ENCODE measurements around the gene RCAN3. TPM values are rescaled to one million over a fixed set of nuclear protein-coding genes. Genes with fewer than 3 reads are reported as not detected.
A peak's percentile ranks its signal among the peaks of the same experiment; 100 is the strongest.

RCAN3 gene
- total RNA-seq, 2 experiments from 2014 or later = 63.7 to 65.6 TPM

DNA sequence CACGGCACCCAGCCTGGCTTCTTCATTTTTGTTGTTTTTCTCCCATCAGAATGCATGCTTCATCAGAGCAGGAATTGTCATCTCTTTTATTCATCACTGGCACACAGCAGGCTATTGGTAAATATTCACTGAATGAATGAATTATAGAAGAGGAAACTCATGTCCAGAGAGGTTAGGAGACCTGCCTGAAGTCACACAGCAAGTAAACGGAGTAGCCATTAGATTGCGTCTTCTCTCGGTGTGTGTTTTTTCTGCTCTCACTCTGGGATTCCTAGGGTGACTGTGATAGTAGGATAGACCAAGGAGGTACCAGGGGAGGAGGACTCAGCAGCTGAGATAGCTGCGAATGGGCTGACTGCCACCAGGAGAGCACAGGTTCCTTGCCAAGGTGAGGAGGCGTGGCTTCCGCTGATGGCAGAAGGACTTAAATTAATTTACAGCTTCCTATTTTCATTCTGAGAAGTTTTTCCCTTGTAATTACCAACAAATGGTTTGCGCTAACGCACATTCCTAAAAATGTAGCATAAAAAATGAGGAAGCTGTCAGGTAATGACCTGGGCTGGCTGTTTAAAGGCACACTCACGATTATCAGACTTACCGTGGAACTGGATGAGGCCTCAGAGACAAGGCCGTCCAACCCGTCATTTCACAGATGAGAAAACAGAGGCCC lies 48.8 kb downstream of the RCAN3 start:
- H3K4me3 Mint-ChIP-seq = no peak overlapping the region
- H3K36me3 Mint-ChIP-seq (ENCODE audit: low read depth) = no peaks in the 10 kb centered on the region
- ChIA-PET CTCF (interaction anchor here (1.3 kb wide), 1 partner anchor 36 kb away, joined by 4 read pairs; no protein-coding TSS in a partner anchor), POLR2A (no interaction called here)
- no peak for DNase-seq
- H3K27ac Mint-ChIP-seq = no peak overlapping the region
- peaks cover 4% of the 10 kb centered on the region for H3K4me1 Mint-ChIP-seq (ENCODE audit: low read depth)
- H3K9me3 Mint-ChIP-seq (ENCODE audit: insufficient read depth) = no peaks in the 10 kb centered on the region
- ATAC-seq = no peak
- H3K27me3 Mint-ChIP-seq (ENCODE audit: low read depth) = peaks cover 29% of the 10 kb centered on the region

DNA sequence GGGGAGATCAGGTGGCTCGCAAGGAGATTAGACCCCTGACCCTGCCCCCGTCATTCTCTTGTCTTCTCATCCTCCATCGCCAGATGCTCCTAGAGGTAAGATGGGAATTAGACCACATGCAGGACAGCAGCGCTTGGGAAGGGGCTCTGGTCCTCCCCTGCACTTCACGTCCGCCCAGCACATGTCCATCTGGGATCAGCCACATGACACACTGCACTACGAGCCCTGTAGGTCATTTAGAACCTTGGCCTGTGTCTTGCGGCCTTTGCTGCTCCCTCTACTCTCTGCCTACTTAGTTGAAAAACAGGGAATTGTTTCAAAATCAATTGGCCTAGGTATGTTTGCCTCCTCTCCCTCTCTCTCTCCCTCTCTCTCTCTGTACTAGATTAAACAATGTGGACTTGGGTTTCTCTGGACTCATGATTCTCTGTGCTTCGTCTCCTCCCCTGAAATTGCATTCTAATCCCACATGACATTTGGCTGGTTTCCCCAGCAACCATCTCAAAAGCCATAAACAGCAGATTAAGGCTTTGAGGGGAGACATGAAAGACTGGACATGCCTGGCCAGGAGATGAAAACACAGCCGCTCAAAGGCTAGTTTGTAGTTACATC lies 49.4 kb downstream of the RCAN3 start:
- Mint-ChIP-seq H3K36me3 (ENCODE audit: low read depth) (no peaks in the 10 kb centered on the region), H3K9me3 (ENCODE audit: insufficient read depth) (no peaks in the 10 kb centered on the region), H3K4me1 (ENCODE audit: low read depth) (peaks cover 5% of the 10 kb centered on the region), H3K27ac (no peak overlapping the region), H3K4me3 (no peak overlapping the region), H3K27me3 (ENCODE audit: low read depth) (peaks cover 35% of the 10 kb centered on the region)
- no peak for DNase-seq
- no peak for ATAC-seq
- ChIA-PET POLR2A (no interaction called here), CTCF (interaction anchor here (1.3 kb wide), 1 partner anchor 35 kb away, joined by 4 read pairs; no protein-coding TSS in a partner anchor)

DNA sequence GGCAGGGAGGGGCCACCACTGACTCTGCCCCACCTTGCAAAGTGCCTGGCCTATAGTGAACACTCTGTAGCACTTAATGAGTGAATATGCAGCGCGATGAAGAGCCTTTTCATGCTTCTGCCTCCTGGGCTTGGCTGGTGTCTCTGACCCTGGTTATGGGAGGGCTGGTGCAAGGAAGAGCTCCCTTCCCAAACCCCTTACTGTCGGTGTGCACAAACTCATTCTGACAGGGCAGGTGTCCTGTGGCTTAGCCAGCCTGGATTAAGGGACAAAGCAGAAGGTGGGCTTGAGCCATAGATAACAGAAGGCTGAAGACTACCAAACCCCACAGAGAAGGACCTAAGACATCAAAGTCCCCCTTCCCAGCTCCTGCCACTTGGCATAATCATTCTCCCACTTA lies 51.3 kb downstream of the RCAN3 start:
- peaks cover 40% of the 10 kb centered on the region for H3K27me3 Mint-ChIP-seq (ENCODE audit: low read depth)
- no peak overlapping the region for H3K4me3 Mint-ChIP-seq
- ChIA-PET CTCF (interaction anchor here (1.2 kb wide), 1 partner anchor 12 kb away, joined by 4 read pairs; no protein-coding TSS in a partner anchor), POLR2A (no interaction called here)
- no peaks in the 10 kb centered on the region for H3K36me3 Mint-ChIP-seq (ENCODE audit: low read depth)
- H3K4me1 Mint-ChIP-seq (ENCODE audit: low read depth) = peaks cover 13% of the 10 kb centered on the region
- ATAC-seq (no peak), DNase-seq (no peak)
- H3K9me3 Mint-ChIP-seq (ENCODE audit: insufficient read depth) = no peaks in the 10 kb centered on the region
- H3K27ac Mint-ChIP-seq = no peak overlapping the region

DNA sequence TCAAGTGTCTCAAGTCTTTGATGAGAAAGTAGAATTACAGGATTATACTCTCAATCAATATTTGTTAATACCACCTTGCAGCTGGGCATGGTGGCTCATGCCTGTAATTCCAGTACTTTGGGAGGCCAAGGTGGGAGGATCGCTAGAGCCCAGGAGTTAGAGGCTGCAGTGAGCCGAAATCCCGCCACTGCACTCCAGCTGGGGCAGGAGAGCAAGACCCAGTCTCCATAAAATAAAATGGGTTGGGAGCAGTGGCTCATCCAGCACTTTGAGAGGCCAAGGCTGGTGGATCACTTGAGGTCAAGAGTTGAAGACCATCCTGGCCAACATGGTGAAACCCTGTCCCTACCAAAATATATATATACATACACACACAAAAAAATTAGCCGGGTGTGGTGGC lies 52.1 kb downstream of the RCAN3 start:
- no peaks in the 10 kb centered on the region for H3K9me3 Mint-ChIP-seq (ENCODE audit: insufficient read depth)
- ChIA-PET CTCF (interaction anchor here (1.0 to 1.2 kb wide), 3 partner anchors 13 to 33 kb away, joined by 3 to 8 read pairs (median 4); no protein-coding TSS in a partner anchor), POLR2A (no interaction called here)
- no peaks in the 10 kb centered on the region for H3K36me3 Mint-ChIP-seq (ENCODE audit: low read depth)
- ATAC-seq (no peak), DNase-seq (no peak)
- no peak overlapping the region for H3K27ac Mint-ChIP-seq
- H3K27me3 Mint-ChIP-seq (ENCODE audit: low read depth) = peaks cover 36% of the 10 kb centered on the region
- peaks cover 15% of the 10 kb centered on the region for H3K4me1 Mint-ChIP-seq (ENCODE audit: low read depth)
- no peak overlapping the region for H3K4me3 Mint-ChIP-seq

DNA sequence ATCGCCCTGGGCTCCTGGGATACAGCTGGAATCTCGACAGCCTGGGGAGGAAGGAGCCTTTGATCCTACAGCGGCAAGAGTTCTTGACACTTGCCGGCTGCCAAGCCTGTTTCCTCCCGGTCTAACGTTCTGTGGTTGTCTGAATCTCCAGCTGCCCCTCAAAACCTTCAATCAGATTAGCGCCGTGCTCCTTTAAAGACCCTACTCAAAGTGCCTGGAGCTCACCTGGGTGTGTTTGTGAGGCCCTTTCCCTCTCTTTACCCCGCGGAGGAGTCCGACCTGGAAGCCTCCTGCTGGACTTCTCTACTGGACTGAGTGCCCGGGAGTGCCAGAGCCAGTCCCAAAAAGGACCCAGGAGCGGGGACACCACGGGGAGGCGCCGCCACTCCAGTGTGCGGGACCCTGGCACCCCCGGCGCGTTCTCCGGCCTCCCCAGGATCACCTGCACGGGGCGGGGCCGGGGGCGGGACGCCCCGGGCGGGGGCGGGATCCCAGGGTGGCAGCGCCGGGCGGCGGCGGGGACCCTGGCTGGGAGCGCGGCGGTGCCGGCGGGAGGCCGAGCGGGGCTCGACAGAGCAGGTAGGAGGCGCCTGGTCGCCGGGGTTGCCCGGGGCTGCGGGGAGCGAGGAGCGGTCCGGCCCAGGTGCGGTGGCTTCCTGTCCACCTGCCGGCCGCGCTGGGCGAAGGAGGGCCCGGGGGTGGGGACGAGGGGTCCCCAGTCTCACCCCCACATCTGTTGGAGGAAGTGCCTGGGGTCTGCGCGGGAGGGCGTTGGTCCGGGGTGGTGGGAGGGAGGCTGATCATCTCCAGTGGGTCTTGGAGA lies 53.2 kb downstream of the RCAN3 start, which contains the start of gene NCMAP:
Gene NCMAP (plus strand): TSS at position 497 of the 823 bp plus-strand sequence. CDS start 39,344 bp downstream, outside the sequence.
- ChIA-PET POLR2A (no interaction called here), CTCF (interaction anchor here (1.0 to 1.2 kb wide), 2 partner anchors 15 to 32 kb away, joined by 3 to 8 read pairs; no protein-coding TSS in a partner anchor)
- Mint-ChIP-seq H3K9me3 (ENCODE audit: insufficient read depth) (no peaks in the 10 kb centered on the region), H3K27ac (no peak within 1 kb of the TSS), H3K4me1 (ENCODE audit: low read depth) (peaks cover 15% of the 10 kb centered on the region), H3K4me3 (peak within 1 kb of the TSS; percentile 61), H3K27me3 (ENCODE audit: low read depth) (peaks cover 37% of the 10 kb centered on the region), H3K36me3 (ENCODE audit: low read depth) (no peaks in the 10 kb centered on the region)
- ATAC-seq (peak; percentile 70), DNase-seq (no peak)

DNA sequence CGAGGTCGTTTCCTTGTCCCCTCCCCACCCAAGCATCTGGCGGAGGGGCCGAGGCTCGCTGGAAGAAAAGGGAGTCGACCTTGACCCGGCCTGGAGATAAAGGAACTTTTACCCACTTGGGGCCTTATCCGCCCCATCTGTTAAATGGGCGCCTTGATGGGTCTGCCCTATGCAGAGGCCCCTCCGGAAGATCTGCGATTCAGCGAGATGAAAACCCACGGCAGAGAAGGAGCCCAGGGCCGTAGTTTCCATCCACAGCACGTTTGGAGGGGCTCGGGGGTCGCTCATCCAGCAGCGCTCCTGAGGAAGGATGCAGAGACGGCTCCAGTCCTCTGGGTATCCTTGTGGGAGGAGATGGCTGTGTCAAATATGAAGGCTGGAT lies 53.8 kb downstream of the RCAN3 start:
- Mint-ChIP-seq H3K27ac (no peak overlapping the region), H3K9me3 (ENCODE audit: insufficient read depth) (no peaks in the 10 kb centered on the region), H3K27me3 (ENCODE audit: low read depth) (peaks cover 37% of the 10 kb centered on the region), H3K4me1 (ENCODE audit: low read depth) (peaks cover 15% of the 10 kb centered on the region), H3K36me3 (ENCODE audit: low read depth) (no peaks in the 10 kb centered on the region), H3K4me3 (peak overlapping the region; percentile 61)
- ChIA-PET POLR2A (no interaction called here), CTCF (no interaction called here)
- no peak for ATAC-seq
- DNase-seq = no peak

DNA sequence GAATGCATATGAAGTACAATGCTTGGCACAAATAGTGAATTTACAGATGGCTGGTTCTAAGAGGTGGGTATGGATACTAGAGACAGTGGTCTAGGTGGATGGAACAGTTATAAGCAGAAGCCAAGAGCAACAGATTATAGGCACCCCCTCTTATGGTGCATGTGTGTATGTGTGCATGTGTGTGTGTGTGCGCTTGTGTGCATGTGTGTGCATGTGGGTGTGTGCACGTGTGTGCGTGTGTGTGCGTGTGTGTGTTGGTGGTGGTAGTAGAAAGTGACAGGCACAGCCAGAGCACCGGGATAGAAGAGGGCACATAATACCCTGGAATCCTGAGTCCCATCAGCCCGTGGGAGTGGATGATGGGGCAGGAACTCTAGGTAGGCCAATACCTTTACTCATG lies 54.6 kb downstream of the RCAN3 start:
- CTCF ChIA-PET = interaction anchor here (1.2 to 1.8 kb wide), 3 partner anchors 30 to 142 kb away, joined by 3 to 17 read pairs (median 6); partner anchors contain the start of gene NIPAL3
- ATAC-seq (no peak), DNase-seq (no peak)
- POLR2A ChIA-PET = no interaction called here
- Mint-ChIP-seq H3K36me3 (ENCODE audit: low read depth) (no peaks in the 10 kb centered on the region), H3K27ac (no peak overlapping the region), H3K9me3 (ENCODE audit: insufficient read depth) (no peaks in the 10 kb centered on the region), H3K4me1 (ENCODE audit: low read depth) (peaks cover 15% of the 10 kb centered on the region), H3K27me3 (ENCODE audit: low read depth) (peaks cover 41% of the 10 kb centered on the region), H3K4me3 (no peak overlapping the region)

DNA sequence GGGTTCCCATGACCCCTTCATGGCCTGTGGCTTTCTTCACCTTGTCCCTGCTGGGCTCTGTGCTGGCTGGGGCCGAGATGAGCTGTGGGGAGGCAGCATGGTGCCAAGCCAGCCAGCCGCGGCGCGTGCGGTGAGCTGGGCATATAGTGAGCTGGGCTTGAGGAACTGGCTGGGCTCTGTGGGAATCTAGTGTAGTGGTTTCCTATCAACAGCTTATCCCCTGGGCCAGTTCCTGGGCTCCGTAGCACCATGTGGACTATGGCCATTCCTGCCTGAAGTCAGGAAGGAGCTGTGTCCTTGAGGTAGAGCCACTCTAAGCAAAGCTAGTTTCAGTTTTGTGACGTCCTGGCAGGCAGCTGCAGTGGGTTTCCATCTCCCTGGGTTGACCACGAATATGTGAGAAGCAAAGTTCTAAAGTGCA lies 55.1 kb downstream of the RCAN3 start:
- H3K27ac Mint-ChIP-seq = no peak overlapping the region
- no peaks in the 10 kb centered on the region for H3K36me3 Mint-ChIP-seq (ENCODE audit: low read depth)
- no peak for DNase-seq
- ATAC-seq = peak; percentile 43
- POLR2A ChIA-PET = interaction anchor here (0.8 kb wide), 1 partner anchor 22 kb away, joined by 4 read pairs; no protein-coding TSS in a partner anchor
- peaks cover 42% of the 10 kb centered on the region for H3K27me3 Mint-ChIP-seq (ENCODE audit: low read depth)
- CTCF ChIA-PET = interaction anchor here (0.8 to 1.8 kb wide), 8 partner anchors 9 to 142 kb away, joined by 3 to 17 read pairs (median 4); partner anchors contain the start of gene NIPAL3
- H3K4me3 Mint-ChIP-seq = no peak overlapping the region
- peaks cover 15% of the 10 kb centered on the region for H3K4me1 Mint-ChIP-seq (ENCODE audit: low read depth)
- no peaks in the 10 kb centered on the region for H3K9me3 Mint-ChIP-seq (ENCODE audit: insufficient read depth)

DNA sequence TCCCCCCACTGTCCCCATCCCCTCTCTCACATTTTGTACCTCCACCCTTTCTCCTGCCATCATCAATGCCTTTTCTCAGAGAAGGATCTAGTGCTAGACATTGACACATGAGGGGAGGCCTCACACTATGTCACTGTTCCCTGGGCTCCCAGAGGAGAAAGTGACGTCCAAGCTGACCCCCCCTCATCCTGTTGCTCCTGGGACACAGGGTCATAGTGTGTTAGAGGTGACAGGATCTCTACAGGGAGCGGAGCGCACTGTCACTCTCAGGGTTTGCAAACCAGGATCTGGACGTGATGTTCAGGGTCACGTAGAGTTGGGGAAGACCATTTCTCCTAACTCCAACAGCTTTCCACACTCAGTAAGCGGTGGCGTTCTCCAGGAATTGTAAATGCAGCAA lies 55.8 kb downstream of the RCAN3 start:
- Mint-ChIP-seq H3K36me3 (ENCODE audit: low read depth) (no peaks in the 10 kb centered on the region), H3K27ac (no peak overlapping the region), H3K4me1 (ENCODE audit: low read depth) (peaks cover 15% of the 10 kb centered on the region), H3K9me3 (ENCODE audit: insufficient read depth) (no peaks in the 10 kb centered on the region), H3K4me3 (no peak overlapping the region), H3K27me3 (ENCODE audit: low read depth) (peaks cover 43% of the 10 kb centered on the region)
- ChIA-PET CTCF (interaction anchor here (0.8 to 1.8 kb wide), 7 partner anchors 10 to 143 kb away, joined by 3 to 17 read pairs (median 4); partner anchors contain the start of gene NIPAL3), POLR2A (interaction anchor here (0.8 kb wide), 1 partner anchor 23 kb away, joined by 4 read pairs; no protein-coding TSS in a partner anchor)
- ATAC-seq = no peak
- no peak for DNase-seq

DNA sequence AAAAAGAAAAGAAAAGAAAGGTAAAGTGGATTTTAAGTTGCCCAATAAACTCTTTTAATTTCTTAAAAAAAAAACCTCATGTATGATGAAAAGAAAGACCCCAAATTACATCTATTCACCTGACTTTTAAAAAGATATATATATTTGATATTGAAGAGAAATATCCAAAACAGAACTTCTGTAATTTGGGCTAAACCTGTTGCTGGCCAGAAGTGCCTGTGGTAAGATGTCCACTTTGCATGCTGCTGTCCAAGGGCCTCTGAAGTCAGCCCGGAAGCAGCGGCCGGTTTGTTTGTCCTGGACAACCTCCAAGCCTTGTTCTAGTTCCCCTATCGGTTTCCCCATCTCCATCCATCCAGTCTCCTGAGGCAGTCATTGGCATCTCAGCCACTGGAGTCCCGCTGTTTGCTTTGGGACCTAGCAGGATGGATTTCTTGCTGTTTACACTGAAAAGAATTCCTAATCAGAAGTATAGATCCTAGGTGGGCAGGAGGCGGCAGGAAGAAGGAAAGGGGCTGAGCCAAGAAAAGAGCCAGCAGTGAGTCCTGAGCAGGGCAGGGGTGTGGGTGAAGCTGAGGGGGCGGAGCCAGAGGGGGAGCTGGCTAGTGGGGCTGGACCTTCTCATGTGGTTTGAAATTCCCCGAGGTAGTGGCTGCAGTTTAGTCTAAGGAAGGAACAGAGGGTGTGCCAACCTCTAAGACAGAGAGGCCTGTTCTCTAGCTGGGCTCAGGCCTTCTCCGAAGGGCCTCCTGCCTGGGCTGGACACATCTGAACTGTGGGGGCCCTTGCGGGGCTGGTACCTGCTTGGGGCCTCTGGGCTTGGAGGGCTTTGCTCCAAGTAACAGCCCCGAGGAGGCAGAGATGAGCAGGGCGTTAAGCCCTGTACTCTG lies 56.5 kb downstream of the RCAN3 start:
- Mint-ChIP-seq H3K4me3 (no peak overlapping the region), H3K4me1 (ENCODE audit: low read depth) (peaks cover 15% of the 10 kb centered on the region), H3K27me3 (ENCODE audit: low read depth) (peaks cover 39% of the 10 kb centered on the region), H3K9me3 (ENCODE audit: insufficient read depth) (no peaks in the 10 kb centered on the region), H3K36me3 (ENCODE audit: low read depth) (no peaks in the 10 kb centered on the region), H3K27ac (no peak overlapping the region)
- DNase-seq (no peak), ATAC-seq (no peak)
- POLR2A ChIA-PET = interaction anchor here (0.8 kb wide), 1 partner anchor 24 kb away, joined by 4 read pairs; no protein-coding TSS in a partner anchor
- CTCF ChIA-PET = no interaction called here

DNA sequence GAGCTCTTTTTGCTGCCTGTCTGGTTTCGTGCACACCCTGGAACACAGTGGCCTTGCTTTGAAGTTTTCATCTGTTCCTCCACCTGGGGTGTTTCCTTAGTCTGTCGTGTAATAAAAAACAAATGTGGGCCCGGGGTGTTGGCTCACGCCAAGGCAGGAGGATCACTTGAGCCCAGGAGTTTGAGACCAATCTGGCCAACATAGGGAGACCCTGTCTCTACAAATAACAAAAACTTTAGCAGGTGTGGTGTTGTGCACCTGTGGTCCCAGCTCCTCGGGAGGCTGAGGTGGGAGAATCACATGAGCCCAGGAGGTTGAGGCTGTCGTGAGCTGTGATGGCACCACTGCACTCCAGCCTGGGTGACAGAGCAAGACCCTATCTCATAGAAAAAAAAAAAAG lies 57.7 kb downstream of the RCAN3 start:
- H3K4me1 Mint-ChIP-seq (ENCODE audit: low read depth) = peaks cover 14% of the 10 kb centered on the region
- DNase-seq (no peak), ATAC-seq (no peak)
- H3K36me3 Mint-ChIP-seq (ENCODE audit: low read depth) = no peaks in the 10 kb centered on the region
- CTCF ChIA-PET = no interaction called here
- no peak overlapping the region for H3K27ac Mint-ChIP-seq
- H3K9me3 Mint-ChIP-seq (ENCODE audit: insufficient read depth) = no peaks in the 10 kb centered on the region
- no peak overlapping the region for H3K4me3 Mint-ChIP-seq
- H3K27me3 Mint-ChIP-seq (ENCODE audit: low read depth) = peaks cover 34% of the 10 kb centered on the region
- POLR2A ChIA-PET = no interaction called here
